ENCODE data around the gene C3orf22.

Gene C3orf22

DNA sequence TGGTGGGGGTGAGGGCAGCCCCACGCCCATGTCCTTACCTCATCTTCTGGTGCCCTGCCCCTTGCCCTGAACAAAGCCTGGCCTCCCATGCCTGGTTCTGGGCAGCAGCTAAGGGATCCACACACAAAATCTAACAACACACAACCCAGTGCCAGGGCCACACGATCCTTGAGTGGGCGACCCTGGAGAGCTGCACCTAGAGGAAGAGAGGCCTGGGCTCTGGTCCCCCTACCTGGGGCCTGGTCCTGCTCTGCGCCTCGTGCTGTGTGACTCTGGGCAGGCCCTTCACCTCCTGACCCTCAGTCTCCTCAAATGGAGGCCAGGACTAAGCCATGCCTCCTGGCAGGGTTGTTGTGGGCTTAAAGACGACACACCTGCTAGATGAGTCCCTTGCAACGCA lies 20.0 kb upstream of the C3orf22 start:
- H3K36me3 ChIP-seq (ENCODE audit: insufficient read depth, low read length) = no peaks in the 10 kb centered on the region
- H3K4me1 ChIP-seq (ENCODE audit: insufficient read depth, low read length, poor library complexity, severe bottlenecking) = no peaks in the 10 kb centered on the region
- H3K4me3 ChIP-seq (ENCODE audit: low read length, poor library complexity, severe bottlenecking) = no peak overlapping the region
- no peak overlapping the region for H2AFZ ChIP-seq (ENCODE audit: low read length)
- no peaks in the 10 kb centered on the region for H3K9me2 ChIP-seq (replicated peaks; ENCODE audit: low read depth, low read length)
- H3F3A ChIP-seq (ENCODE audit: low read depth) = no peaks in the 10 kb centered on the region
- H3K79me2 ChIP-seq (ENCODE audit: insufficient read depth, low read length) = no peaks in the 10 kb centered on the region
- TF ChIP-seq EZH2phosphoT487 (IDR thresholded peaks at IDR 0.05; ENCODE audit: borderline replicate concordance) = no peak
- TF ChIP-seq, protein P1, sequence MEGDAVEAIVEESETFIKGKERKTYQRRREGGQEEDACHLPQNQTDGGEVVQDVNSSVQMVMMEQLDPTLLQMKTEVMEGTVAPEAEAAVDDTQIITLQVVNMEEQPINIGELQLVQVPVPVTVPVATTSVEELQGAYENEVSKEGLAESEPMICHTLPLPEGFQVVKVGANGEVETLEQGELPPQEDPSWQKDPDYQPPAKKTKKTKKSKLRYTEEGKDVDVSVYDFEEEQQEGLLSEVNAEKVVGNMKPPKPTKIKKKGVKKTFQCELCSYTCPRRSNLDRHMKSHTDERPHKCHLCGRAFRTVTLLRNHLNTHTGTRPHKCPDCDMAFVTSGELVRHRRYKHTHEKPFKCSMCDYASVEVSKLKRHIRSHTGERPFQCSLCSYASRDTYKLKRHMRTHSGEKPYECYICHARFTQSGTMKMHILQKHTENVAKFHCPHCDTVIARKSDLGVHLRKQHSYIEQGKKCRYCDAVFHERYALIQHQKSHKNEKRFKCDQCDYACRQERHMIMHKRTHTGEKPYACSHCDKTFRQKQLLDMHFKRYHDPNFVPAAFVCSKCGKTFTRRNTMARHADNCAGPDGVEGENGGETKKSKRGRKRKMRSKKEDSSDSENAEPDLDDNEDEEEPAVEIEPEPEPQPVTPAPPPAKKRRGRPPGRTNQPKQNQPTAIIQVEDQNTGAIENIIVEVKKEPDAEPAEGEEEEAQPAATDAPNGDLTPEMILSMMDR (conservative IDR thresholded peaks at IDR 0.05; ENCODE audit: low read length) = no peak
- H3K27me3 ChIP-seq (ENCODE audit: insufficient read depth, low read length, poor library complexity, severe bottlenecking) = no peaks in the 10 kb centered on the region
- no peak overlapping the region for H3K9ac ChIP-seq (ENCODE audit: low read depth, low read length, poor library complexity, severe bottlenecking)
- no peaks in the 10 kb centered on the region for H3K9me3 ChIP-seq (ENCODE audit: insufficient read depth, low read depth, low read length)
- H4K20me1 ChIP-seq (ENCODE audit: insufficient read depth, low read length, poor library complexity, severe bottlenecking) = no peaks in the 10 kb centered on the region
- no peak overlapping the region for H3K4me2 ChIP-seq (ENCODE audit: low read depth, low read length, poor library complexity, severe bottlenecking)

DNA sequence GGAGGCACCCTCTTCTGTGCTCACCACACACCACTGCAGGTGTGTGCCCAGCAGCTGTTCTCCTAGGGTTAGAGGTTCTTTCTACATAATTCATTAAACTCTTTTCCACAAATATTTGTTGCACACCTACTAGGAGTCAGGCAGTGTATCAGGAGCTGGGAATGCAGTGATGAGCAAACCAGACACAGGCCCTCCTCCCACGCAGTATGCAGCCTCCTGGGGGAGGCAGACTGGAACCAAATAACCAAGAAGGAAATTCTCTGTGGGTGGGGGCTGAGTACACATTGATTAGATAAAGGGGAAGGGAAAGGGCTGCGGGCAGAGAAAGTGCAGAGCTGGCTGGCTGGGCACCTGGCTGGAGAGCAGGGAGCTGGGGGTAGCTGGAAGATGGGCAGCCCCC lies 18.5 kb upstream of the C3orf22 start:
- no peaks in the 10 kb centered on the region for H3K36me3 ChIP-seq (ENCODE audit: insufficient read depth, low read length)
- H3K9me2 ChIP-seq (replicated peaks; ENCODE audit: low read depth, low read length) = no peaks in the 10 kb centered on the region
- no peaks in the 10 kb centered on the region for H3F3A ChIP-seq (ENCODE audit: low read depth)
- H3K9me3 ChIP-seq (ENCODE audit: insufficient read depth, low read depth, low read length) = no peaks in the 10 kb centered on the region
- no peaks in the 10 kb centered on the region for H3K4me1 ChIP-seq (ENCODE audit: insufficient read depth, low read length, poor library complexity, severe bottlenecking)
- no peak overlapping the region for H3K4me2 ChIP-seq (ENCODE audit: low read depth, low read length, poor library complexity, severe bottlenecking)
- H4K20me1 ChIP-seq (ENCODE audit: insufficient read depth, low read length, poor library complexity, severe bottlenecking) = no peaks in the 10 kb centered on the region
- no peak overlapping the region for H3K4me3 ChIP-seq (ENCODE audit: low read length, poor library complexity, severe bottlenecking)
- no peak overlapping the region for H3K9ac ChIP-seq (ENCODE audit: low read depth, low read length, poor library complexity, severe bottlenecking)
- H2AFZ ChIP-seq (ENCODE audit: low read length) = no peak overlapping the region
- no peaks in the 10 kb centered on the region for H3K79me2 ChIP-seq (ENCODE audit: insufficient read depth, low read length)
- TF ChIP-seq, protein P1 (conservative IDR thresholded peaks at IDR 0.05; ENCODE audit: low read length) = no peak
- no peak for TF ChIP-seq EZH2phosphoT487 (IDR thresholded peaks at IDR 0.05; ENCODE audit: borderline replicate concordance)
- no peaks in the 10 kb centered on the region for H3K27me3 ChIP-seq (ENCODE audit: insufficient read depth, low read length, poor library complexity, severe bottlenecking)

DNA sequence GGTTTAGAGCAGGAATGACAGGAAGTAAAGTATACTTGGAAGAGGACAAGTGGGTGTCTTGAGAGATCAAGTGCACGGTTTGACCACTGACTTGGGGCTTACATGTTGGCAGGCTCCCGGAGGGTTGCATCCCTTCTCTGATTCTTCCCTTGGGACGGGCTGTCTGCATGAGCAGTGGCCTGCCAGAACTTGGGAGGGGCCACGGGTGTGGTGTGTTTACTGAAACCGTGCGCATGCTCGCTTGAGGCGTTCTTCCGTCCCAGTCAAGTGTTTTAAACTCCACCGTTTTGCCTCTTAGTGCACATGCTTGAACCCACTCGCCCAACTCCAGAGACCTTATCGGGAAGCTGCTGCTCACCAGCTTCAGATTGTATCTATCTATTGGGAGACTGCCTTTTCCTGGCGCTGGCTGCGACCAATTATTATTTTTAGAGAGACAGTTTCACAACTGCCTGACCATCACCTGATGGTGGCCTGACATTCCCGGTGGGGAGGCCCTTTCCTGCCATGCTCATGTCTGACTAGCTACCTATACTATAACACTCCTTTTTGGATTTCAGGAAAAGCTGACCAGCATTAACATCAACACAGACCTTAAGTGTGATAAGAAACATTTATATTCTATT lies 14.9 kb upstream of the C3orf22 start:
- Histone ChIP-seq H3K27me3 (ENCODE audit: insufficient read depth, low read length, poor library complexity, severe bottlenecking) (no peaks in the 10 kb centered on the region), H3F3A (ENCODE audit: low read depth) (no peaks in the 10 kb centered on the region), H3K9me2 (replicated peaks; ENCODE audit: low read depth, low read length) (no peaks in the 10 kb centered on the region), H3K9ac (ENCODE audit: low read depth, low read length, poor library complexity, severe bottlenecking) (no peak overlapping the region), H2AFZ (ENCODE audit: low read length) (no peak overlapping the region), H4K20me1 (ENCODE audit: insufficient read depth, low read length, poor library complexity, severe bottlenecking) (no peaks in the 10 kb centered on the region), H3K4me1 (ENCODE audit: insufficient read depth, low read length, poor library complexity, severe bottlenecking) (no peaks in the 10 kb centered on the region), H3K36me3 (ENCODE audit: insufficient read depth, low read length) (no peaks in the 10 kb centered on the region), H3K4me2 (ENCODE audit: low read depth, low read length, poor library complexity, severe bottlenecking) (no peak overlapping the region), H3K79me2 (ENCODE audit: insufficient read depth, low read length) (no peaks in the 10 kb centered on the region), H3K4me3 (ENCODE audit: low read length, poor library complexity, severe bottlenecking) (no peak overlapping the region), H3K9me3 (ENCODE audit: insufficient read depth, low read depth, low read length) (no peaks in the 10 kb centered on the region)
- TF ChIP-seq, protein P1 (conservative IDR thresholded peaks at IDR 0.05; ENCODE audit: low read length) = no peak
- no peak for TF ChIP-seq EZH2phosphoT487 (IDR thresholded peaks at IDR 0.05; ENCODE audit: borderline replicate concordance)

All from Loucy (cell line).